PC-3 (cell line): ENCODE results near the gene SCD. TPM values are rescaled to one million over a fixed set of nuclear protein-coding genes. Genes with fewer than 3 reads are reported as not detected.

Experiments
- ATAC-seq: fragments of 200-7000 bp; cut with Tn5 transposase; 2 replicates; pipeline ENCODE4 v1.9.1; 2020; ENCODE audit warnings: mild to moderate bottlenecking, moderate library complexity
- BruUV-seq: library from RNA; stranded (reverse); fragments of 400-500 nt; replicated peaks from 2 replicates; lab custom pipeline; 2021; lab: Mats Ljungman, UMichigan
- CTCF ChIA-PET: fragments of 300-600 bp; sonication (Branson Sonifier 250); formaldehyde crosslinking; loops from one replicate; lab custom pipeline; 2022; ENCODE audit warnings: antibody characterized with exemption; lab: Charles Lee
- POLR2A ChIA-PET: fragments of 300-600 bp; sonication (Branson Sonifier 250); formaldehyde crosslinking; loops from one replicate; lab custom pipeline; 2022; ENCODE audit warnings: antibody characterized with exemption; ENCODE audit not compliant: unreplicated experiment; lab: Charles Lee
- DNase-seq: peaks from one replicate; pipeline ENCODE4 v3.0.0-alpha.2; 2015
- H2AFZ ChIP-seq: fragments of 300-600 bp; sonication (generic); 2 replicates; pipeline ENCODE4 v1.6.0; 2016; ENCODE audit warnings: antibody characterized with exemption, low read length
- H3F3A ChIP-seq: fragments of 300-600 bp; sonication (generic); one replicate; pipeline ENCODE4 v1.6.0; 2017; ENCODE audit warnings: antibody characterized with exemption, low read length, control low read depth, mild to moderate bottlenecking; ENCODE audit not compliant: unreplicated experiment
- H3K27ac ChIP-seq: fragments of 300-600 bp; sonication (generic); 2 replicates; pipeline ENCODE4 v1.5.1; 2016; ENCODE audit warnings: mild to moderate bottlenecking, low read length
- H3K27me3 ChIP-seq: fragments of 300-600 bp; sonication (generic); 2 replicates; pipeline ENCODE4 v1.6.1; 2016; ENCODE audit warnings: low read length, mixed read lengths
- H3K36me3 ChIP-seq: fragments of 300-600 bp; sonication (generic); 2 replicates; pipeline ENCODE4 v1.6.1; 2016; ENCODE audit warnings: low read depth, mixed run types, low read length, mixed read lengths
- H3K4me1 ChIP-seq: fragments of 300-600 bp; sonication (generic); 2 replicates; pipeline ENCODE4 v1.5.1; 2016; ENCODE audit warnings: low read length; ENCODE audit not compliant: insufficient read depth
- H3K4me2 ChIP-seq: fragments of 300-600 bp; sonication (generic); 2 replicates; pipeline ENCODE4 v1.6.0; 2016; ENCODE audit warnings: low read length
- H3K4me3 ChIP-seq: fragments of 300-600 bp; sonication (generic); 2 replicates; pipeline ENCODE4 v1.5.1; 2016; ENCODE audit warnings: mild to moderate bottlenecking, low read length, mixed read lengths
- H3K79me2 ChIP-seq: fragments of 300-600 bp; sonication (generic); 2 replicates; pipeline ENCODE4 v1.6.1; 2017; ENCODE audit warnings: low read length, mixed read lengths
- H3K9ac ChIP-seq: fragments of 300-600 bp; sonication (generic); 2 replicates; pipeline ENCODE4 v1.6.0; 2016; ENCODE audit warnings: mild to moderate bottlenecking, low read length
- H3K9me2 ChIP-seq: fragments of 300-600 bp; sonication (generic); replicated peaks from 2 replicates; pipeline ENCODE4 v1.6.1; 2016; ENCODE audit warnings: mixed run types, low read length, mixed read lengths
- H3K9me3 ChIP-seq: fragments of 300-600 bp; sonication (generic); 2 replicates; pipeline ENCODE4 v1.6.1; 2016; ENCODE audit warnings: low read length, mixed read lengths
- H4K20me1 ChIP-seq: fragments of 300-600 bp; sonication (generic); 2 replicates; pipeline ENCODE4 v1.6.1; 2016; ENCODE audit warnings: low read length, mixed read lengths
- EZH2 ChIP-seq: fragments of 300-600 bp; sonication (generic); IDR thresholded peaks from one replicate; pipeline ENCODE4 v1.6.1; 2017; ENCODE audit warnings: antibody characterized with exemption, mild to moderate bottlenecking, low read length; ENCODE audit not compliant: unreplicated experiment
- EZH2phosphoT487 ChIP-seq: fragments of 300-600 bp; sonication (generic); IDR thresholded peaks from 2 replicates; pipeline ENCODE4 v1.6.1; 2018; ENCODE audit warnings: mild to moderate bottlenecking, antibody characterized with exemption, low read length, borderline replicate concordance
- intact Hi-C: fragments of 100-400 bp; cut with micrococcal nuclease; formaldehyde crosslinking; loops from 2 replicates; pipeline ENCODE4 v1.9.0; 2023
- total RNA-seq: library from RNA; depleted of rRNA; stranded (reverse); fragments of >200 nt; gene quantifications from 2 replicates; pipeline ENCODE4 v1.2.3, GENCODE V29; 2014
- TF ChIP-seq, protein P1 (sequence below): fragments of 300-600 bp; sonication (generic); conservative IDR thresholded peaks from 2 replicates; pipeline ENCODE4 v1.5.1; 2017; ENCODE audit warnings: antibody characterized with exemption, low read depth, mild to moderate bottlenecking, low read length

The SCD gene
- total RNA-seq, 1 experiment from 2014 or later = 121 TPM

DNA sequence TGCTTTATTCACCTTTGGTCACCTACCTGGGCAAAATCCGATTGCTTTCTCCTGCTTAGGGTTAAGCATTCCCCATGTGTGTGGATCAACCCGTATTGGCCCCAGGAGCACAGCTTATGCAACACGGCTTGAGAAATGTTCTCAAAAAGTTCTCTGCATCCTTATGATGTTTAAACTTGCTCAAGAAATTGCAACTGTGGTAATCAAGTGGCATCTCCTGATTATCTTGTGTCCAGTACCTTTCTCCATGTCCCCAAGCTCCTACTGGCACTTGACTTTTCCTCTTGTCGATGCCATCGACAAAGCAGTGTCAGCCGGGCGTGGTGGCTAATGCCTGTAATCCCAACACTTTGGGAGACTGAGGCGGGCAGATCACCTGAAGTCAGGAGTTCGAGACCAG, 12.3 kb upstream of the SCD start:
- DNase-seq = no peak
- intact Hi-C loops = no loop called here
- ATAC-seq = no peak
- no peak overlapping the region for H3K27ac ChIP-seq
- H3K9ac ChIP-seq = no peak overlapping the region
- H3K4me2 ChIP-seq = no peak overlapping the region
- H3K4me1 ChIP-seq = no peaks in the 10 kb centered on the region
- H3F3A ChIP-seq = no peaks in the 10 kb centered on the region
- ChIA-PET CTCF (no interaction called here), POLR2A (no interaction called here)
- BruUV-seq = no TSS peak
- H3K9me3 ChIP-seq = no peaks in the 10 kb centered on the region
- no peaks in the 10 kb centered on the region for H3K79me2 ChIP-seq
- H3K27me3 ChIP-seq = peaks cover 30% of the 10 kb centered on the region
- no peaks in the 10 kb centered on the region for H3K9me2 ChIP-seq
- no peak overlapping the region for H3K4me3 ChIP-seq
- H3K36me3 ChIP-seq = no peaks in the 10 kb centered on the region
- H4K20me1 ChIP-seq = no peaks in the 10 kb centered on the region
- no peak overlapping the region for H2AFZ ChIP-seq
- TF ChIP-seq, protein P1, sequence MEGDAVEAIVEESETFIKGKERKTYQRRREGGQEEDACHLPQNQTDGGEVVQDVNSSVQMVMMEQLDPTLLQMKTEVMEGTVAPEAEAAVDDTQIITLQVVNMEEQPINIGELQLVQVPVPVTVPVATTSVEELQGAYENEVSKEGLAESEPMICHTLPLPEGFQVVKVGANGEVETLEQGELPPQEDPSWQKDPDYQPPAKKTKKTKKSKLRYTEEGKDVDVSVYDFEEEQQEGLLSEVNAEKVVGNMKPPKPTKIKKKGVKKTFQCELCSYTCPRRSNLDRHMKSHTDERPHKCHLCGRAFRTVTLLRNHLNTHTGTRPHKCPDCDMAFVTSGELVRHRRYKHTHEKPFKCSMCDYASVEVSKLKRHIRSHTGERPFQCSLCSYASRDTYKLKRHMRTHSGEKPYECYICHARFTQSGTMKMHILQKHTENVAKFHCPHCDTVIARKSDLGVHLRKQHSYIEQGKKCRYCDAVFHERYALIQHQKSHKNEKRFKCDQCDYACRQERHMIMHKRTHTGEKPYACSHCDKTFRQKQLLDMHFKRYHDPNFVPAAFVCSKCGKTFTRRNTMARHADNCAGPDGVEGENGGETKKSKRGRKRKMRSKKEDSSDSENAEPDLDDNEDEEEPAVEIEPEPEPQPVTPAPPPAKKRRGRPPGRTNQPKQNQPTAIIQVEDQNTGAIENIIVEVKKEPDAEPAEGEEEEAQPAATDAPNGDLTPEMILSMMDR = no peak
- TF ChIP-seq EZH2 (no peak), EZH2phosphoT487 (no peak)

DNA sequence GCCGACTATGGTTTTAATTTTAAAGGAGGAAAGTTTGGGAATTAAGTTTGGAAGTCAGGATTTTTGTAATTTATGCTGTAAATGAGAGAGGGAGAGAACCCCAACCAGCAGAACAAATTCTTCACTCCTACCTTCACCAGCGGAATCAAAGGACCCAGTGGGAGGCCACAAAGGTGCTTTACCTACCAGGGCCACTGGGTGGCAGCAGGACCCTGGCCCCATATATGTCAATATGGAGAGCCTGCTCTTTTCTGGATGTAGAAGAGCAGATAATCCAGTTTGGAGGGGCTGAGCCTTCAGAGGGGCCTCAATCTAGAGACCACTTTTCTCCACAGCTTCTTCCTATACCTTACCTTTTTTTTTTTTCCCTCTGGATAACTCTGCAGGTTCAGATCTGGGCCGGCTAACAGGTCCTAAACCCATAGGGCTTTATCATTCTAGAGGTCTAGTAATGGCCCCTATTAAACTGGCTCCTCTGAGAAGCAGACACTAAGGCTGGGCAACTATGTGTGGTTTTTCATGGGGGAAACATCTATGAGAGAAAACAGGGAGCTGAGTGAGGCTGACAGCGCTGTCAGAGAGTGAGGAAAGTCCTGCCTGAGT, 8.5 kb upstream of the SCD start:
- Histone ChIP-seq H3K4me3 (no peak overlapping the region), H3K4me1 (no peaks in the 10 kb centered on the region), H3K4me2 (no peak overlapping the region), H3K79me2 (no peaks in the 10 kb centered on the region), H3K27me3 (0 out of 2 replicates have a peak, but pooled peaks cover 5% of the 10 kb centered on the region), H3K9me3 (no peaks in the 10 kb centered on the region), H2AFZ (no peak overlapping the region), H3K27ac (no peak overlapping the region), H3K36me3 (no peaks in the 10 kb centered on the region), H4K20me1 (no peaks in the 10 kb centered on the region), H3K9me2 (no peaks in the 10 kb centered on the region), H3F3A (no peaks in the 10 kb centered on the region), H3K9ac (no peak overlapping the region)
- DNase-seq (peak; percentile 70), ATAC-seq (peak; percentile 51)
- POLR2A ChIA-PET = no interaction called here
- BruUV-seq = no TSS peak
- TF ChIP-seq, protein P1 = peak; percentile 79
- TF ChIP-seq EZH2phosphoT487 = no peak
- TF ChIP-seq EZH2 = no peak
- intact Hi-C loops = loop anchor here (1.0 to 2.0 kb wide), 2 partner anchors 95 to 170 kb away; no protein-coding TSS in a partner anchor
- CTCF ChIA-PET = no interaction called here

DNA sequence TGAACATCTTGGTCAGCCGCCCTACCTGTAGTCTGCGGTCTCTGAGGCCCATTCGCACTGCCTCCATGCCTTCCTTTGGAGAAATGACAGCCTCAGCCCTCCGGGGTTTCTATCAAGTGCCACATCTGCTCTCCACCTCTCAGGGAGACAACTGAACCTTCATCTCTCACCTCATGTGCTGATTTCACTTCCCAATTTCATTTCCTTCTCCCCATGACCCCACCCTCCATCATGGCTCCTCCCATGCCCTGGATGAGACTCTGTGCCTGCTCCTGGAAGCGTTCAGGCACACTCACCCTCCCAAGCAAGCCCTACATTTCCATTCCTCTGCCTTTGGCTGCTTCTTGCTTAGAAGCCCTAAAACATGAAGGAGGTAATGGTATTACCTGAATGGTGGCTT, 7.8 kb upstream of the SCD start:
- CTCF ChIA-PET = interaction anchor here (0.5 kb wide), 1 partner anchor 94 kb away, joined by 3 read pairs; no protein-coding TSS in a partner anchor
- Histone ChIP-seq H3K9me3 (no peaks in the 10 kb centered on the region), H3K9ac (no peak overlapping the region), H3F3A (no peaks in the 10 kb centered on the region), H3K4me3 (no peak overlapping the region), H3K36me3 (no peaks in the 10 kb centered on the region), H3K27ac (no peak overlapping the region), H2AFZ (no peak overlapping the region), H3K4me1 (no peaks in the 10 kb centered on the region), H3K9me2 (no peaks in the 10 kb centered on the region), H4K20me1 (no peaks in the 10 kb centered on the region), H3K4me2 (no peak overlapping the region), H3K27me3 (no peaks in the 10 kb centered on the region), H3K79me2 (no peaks in the 10 kb centered on the region)
- no peak for DNase-seq
- no peak for ATAC-seq
- POLR2A ChIA-PET = interaction anchor here (0.6 kb wide), 1 partner anchor 34 kb away, joined by 16 read pairs; no protein-coding TSS in a partner anchor
- no TSS peak for BruUV-seq
- intact Hi-C loops = loop anchor here (2.0 kb wide), 1 partner anchor 170 kb away; no protein-coding TSS in a partner anchor
- TF ChIP-seq EZH2 (no peak), EZH2phosphoT487 (no peak)
- TF ChIP-seq, protein P1 = no peak
